ENCODE data around the gene KRT20.

KRT20 gene

DNA sequence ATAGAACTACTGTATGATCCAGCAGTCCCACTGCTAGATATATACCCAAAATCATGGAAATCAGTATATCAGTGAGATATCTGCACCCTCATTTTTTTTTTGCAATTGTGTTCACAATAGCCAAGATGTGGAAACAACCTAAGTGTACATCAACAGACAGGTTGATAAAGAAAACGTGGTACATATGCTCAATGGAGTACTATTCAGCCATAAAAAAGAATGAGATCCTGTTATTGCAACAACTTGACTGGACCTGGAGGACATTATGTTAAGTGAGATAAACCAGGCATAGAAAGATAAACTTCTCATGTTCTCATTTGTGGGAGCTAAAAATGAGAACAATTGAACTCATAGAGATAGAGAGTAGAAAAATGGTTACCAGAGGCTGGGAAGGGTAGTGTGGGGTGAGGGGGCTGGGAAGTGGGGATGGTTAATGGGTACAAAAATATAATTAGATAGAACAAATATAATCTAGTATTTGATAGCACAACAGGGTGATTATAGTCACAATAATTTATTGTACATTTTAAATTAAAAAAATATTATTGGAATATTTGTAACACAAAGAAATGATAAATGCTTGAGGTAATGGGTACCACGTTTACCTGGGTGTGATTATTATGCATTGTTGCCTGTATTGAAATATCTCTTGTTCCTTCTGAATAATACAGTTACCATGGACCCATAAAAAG, 54.8 kb downstream of the KRT20 start:
- TF ChIP-seq, protein P1, sequence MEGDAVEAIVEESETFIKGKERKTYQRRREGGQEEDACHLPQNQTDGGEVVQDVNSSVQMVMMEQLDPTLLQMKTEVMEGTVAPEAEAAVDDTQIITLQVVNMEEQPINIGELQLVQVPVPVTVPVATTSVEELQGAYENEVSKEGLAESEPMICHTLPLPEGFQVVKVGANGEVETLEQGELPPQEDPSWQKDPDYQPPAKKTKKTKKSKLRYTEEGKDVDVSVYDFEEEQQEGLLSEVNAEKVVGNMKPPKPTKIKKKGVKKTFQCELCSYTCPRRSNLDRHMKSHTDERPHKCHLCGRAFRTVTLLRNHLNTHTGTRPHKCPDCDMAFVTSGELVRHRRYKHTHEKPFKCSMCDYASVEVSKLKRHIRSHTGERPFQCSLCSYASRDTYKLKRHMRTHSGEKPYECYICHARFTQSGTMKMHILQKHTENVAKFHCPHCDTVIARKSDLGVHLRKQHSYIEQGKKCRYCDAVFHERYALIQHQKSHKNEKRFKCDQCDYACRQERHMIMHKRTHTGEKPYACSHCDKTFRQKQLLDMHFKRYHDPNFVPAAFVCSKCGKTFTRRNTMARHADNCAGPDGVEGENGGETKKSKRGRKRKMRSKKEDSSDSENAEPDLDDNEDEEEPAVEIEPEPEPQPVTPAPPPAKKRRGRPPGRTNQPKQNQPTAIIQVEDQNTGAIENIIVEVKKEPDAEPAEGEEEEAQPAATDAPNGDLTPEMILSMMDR (IDR thresholded peaks at IDR 0.05): no peak
- no peak overlapping the region for H3K27ac ChIP-seq
- no peak for DNase-seq (ENCODE audit: low spot score)
- no peak overlapping the region for H3K4me3 ChIP-seq

DNA sequence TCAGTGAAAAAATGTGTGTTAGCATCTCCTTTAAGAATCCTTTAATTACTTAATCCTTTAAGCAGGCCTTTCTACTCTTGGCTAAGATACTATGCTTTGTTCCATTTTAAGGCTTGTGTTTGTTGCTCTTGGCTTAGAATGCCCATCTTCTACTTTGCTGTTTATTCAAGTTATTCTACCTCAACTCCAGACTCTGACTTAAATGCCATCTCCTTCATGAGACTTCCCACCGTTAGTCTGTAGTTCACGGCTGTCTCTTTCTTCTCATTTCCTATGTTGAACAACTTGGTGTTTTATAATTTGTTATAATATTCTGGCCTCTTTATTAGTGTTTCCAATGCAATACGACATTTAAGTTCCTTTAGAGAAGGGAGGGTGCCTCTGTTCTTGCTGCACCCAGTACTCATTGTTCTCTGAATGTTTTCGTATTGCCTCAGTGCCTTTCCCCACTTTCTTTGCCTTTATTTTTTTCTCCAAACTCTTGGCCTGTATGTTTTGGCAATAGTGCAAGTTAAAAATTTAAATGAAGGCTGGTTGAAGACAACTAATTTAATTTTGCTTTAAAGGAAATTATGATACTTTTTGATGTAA, 56.5 kb downstream of the KRT20 start:
- DNase-seq (ENCODE audit: low spot score): no peak
- Histone ChIP-seq H3K4me3 (peak overlapping the region; percentile 13), H3K27ac (peak overlapping the region; percentile 57 to 80)
- TF ChIP-seq, protein P1 (IDR thresholded peaks at IDR 0.05): no peak

DNA sequence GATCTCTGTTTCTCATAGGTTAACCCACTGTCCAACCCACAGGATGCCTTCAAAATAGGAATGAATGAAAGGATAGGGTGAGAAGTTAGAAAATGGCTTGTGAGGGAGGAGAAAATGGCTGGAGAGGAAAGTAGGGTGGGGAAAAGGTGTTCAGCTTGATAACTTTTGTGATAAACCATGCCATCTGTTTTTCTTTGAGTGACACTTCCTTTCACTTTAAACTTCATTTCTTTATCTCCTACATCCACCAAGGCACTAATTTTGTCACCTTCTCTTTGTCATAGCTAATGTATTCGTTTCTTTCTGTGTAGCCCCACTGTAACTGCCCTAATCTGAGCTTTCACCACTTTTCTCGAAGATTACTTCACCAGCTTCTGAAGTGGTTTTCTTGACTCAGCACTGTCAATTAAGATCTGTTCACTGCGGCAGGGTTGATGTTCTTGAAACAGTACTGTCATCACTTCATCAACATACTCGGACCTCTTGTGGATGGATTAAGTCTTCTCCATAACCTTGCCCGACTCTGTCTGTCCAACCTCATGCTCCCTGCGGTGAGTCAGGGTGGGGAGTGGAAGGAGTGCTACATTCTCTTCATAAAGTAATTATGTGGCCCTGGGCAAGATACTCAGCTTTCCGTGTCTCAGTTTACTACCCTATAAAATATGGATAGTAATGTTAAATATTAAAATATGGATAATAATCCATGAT, 57.1 kb downstream of the KRT20 start:
- TF ChIP-seq, protein P1 (IDR thresholded peaks at IDR 0.05): no peak
- Histone ChIP-seq H3K4me3 (peak overlapping the region; percentile 13), H3K27ac (peak overlapping the region; percentile 57 to 80)
- DNase-seq (ENCODE audit: low spot score): no peak

All from coronary artery (tissue), 2 donors.